Activated CD4-positive, alpha-beta T cell treated with anti-CD3 and anti-CD28 coated beads for 48 hours (primary cell): ENCODE measurements around the gene NOLC1.

Experiments
- DNase-seq: peaks from one replicate; pipeline ENCODE4 v3.0.0-alpha.2; 2020

NOLC1 gene

DNA sequence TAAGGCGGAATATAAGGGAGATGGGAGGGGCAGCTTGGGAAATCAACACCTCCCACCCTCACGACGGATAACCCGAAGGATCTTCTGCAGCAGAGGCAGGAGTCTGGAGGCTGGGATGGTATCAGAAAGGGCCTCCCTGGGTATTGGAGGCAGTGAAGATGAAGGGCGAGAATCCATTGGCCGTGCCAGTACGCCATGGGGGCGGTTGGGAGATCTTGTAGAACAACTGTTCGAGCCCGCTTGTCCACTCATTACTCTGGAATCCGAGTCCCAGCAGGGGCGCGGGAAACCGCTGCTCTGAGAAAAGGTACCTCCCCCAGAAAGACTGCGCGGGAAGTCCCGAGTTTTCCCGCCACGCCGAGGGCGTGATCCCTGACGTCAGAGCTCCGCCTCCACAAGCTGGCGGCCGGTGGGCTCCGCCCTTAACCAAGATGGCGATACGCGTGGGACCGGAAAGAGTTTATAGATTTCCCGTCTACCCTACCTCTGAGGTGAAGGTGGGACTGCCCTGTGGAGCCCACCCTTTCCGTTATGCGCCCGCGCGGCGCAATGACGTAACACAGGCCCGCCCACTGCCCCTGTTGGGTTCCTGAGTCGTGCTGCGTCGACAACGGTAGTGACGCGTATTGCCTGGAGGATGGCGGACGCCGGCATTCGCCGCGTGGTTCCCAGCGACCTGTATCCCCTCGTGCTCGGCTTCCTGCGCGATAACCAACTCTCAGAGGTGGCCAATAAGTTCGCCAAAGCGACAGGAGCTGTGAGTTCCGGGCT, at the start of gene NOLC1:
TSS of gene NOLC1 (plus strand) at position 616 of the 771 bp plus-strand sequence. CDS start at position 638, 22 bp downstream.
- peak; percentile 100 for DNase-seq

DNA sequence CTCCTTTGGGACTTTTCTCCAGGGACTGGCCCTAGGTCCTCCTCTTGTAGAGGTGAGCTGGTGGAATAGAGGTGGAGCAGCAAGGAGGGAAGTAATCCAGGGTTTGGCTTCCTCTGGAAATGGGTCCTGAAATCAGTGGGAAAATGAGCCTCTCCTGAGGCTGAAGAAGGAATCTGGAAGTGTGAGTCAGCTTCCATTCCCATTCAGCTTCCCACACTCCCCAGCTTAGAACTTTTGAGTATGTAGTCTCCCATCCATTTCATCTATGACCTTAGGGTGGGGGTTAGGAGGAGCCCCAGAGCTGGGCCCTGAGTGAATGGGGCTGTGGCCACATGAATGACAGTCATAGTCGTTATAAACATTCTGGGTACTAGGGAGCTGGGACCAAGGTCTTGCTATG, 49.8 kb upstream of the NOLC1 start:
- DNase-seq: no peak

DNA sequence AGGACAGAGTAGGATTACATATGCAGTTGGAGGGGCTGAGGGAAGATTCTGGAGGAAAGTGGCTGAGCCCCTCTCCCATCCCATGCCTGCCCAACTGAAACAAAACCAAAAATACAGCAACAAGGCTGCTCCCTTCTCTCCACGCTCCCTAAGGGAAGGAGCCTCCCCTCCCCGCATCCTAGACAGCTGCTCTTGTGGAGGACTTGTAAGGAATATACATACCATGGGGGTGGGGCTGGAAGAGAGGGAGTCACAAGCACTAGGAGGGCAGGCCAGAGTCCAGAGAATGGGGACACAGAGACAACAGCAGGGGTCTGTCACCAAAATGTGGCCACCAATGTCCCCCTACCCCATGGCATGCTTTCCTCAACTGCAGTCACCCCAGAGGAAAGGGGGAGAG, 45.2 kb upstream of the NOLC1 start:
- DNase-seq: no peak

DNA sequence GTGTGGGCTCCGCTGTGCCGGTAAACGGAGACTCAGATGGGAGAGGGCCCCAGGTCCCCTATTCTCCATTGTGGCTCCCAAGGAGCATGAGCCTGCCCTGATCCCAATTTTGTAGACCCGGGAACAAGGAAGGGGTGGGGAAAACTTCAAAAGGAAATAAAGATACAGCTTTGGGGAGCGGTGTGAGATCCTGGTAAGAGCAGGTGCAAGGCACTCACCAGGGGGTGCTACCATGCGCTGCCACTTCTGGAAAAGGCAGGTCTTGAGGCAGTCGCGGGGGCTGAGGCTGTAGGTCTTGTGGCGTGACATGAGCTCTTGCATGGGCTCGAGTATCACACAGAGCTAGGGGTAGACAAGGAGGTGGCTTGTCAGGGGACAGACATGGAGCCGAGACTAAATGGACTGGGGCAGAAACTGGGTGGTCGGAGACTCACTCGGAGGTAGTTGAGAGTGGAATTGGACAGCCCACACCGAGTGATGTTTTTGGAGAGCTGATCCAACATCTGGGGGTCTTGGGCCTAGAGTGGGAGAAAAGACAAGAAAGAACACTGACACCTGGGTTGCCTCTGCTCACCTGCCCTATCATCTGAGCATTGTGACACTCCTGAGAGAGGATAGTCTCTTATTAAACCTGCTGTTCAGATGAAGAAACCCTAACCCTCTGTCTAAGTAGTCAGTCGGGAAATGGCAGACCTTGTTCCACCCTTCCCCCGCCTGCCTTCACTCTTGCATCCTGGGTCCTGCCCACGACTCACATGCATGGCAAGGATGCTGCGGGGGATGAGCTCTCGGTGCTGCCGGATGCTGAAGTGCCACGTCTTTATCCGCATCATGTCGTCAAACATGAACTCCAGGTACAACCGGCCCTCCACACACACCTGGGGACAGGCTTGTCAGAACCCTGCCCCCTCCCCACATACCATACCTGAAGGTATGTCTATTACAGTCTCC, 42.7 kb upstream of the NOLC1 start:
- DNase-seq: no peak

DNA sequence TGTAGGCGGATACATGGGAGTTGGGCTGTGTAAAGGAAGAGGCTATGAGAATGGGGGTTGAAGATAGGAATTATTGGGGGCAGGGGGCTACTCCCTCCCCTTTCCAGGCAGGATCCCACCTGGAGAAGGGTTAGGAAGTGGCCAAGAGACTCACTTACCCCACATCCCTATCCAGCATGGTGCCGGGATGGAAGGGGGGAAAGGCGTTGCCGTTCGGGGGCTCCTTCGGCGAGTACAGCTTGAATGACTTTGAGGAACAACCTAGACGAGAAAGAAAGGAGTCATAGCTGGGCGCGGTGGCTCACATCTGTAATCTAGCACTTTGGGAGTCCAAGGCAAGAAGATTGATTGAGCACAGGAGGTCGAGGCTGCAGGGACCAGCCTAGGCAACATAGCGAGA, 40.9 kb upstream of the NOLC1 start:
- no peak for DNase-seq

DNA sequence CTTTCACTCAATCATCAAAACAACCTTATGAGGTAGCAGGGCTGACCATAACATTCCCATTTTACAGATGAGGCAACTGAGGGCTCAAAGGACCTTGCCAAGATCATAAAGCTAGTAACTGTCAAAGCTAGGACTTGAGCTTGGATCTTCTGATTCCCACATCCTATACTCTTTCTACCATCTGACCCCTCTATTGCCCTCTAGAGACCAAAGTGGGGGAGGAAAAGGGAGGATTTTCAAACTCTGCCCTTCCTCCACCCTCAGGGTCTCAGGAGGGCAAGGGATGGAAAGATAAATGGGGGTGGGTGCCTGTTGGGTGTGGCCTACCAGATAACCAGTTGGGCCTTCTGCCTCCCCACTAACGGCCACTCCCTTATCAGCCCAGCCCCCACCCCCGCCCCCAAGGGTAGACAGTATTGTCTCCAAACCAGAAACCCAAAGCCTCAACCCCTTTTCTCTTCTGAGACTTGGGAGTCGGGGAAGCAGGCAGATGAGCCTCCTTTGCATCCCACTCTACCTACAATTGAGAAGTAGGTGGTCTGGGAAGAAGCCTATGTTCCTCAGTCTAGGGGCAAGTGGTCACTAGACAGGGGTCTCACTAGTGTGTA, 39.9 kb upstream of the NOLC1 start:
- DNase-seq: no peak

DNA sequence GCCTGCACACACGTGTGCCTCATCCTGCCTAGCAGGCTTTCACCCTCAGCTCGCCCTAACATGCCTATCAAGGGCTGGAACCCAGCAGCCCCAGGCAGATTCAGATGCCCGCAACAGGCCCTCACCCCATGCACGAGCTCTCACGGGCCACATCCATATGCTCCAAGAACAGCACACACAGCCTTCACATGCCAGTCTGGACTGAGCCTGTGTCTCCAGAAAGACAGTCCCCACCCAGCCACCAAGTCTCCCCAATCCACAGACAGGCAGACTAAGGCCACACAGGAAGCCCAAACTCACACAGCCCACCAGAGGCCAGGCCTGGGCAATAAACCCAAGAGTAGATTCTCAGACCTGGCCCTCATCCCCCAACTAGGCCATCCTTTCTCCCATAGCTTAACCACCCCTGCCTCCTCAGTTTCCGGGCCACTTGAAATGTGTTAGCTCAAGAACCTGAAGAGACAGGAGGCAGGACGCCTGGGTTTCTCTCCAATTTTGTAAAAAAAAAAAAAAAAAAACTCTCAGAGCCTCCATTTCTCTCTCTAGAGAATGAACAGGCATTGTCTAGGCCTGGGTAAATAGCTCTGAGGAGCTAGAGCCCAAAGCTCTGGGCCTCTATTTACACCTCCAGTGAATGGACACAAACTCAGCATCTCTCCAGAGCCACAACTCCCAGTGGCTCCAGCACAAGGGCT, 38.8 kb upstream of the NOLC1 start:
- peak; percentile 22 for DNase-seq

DNA sequence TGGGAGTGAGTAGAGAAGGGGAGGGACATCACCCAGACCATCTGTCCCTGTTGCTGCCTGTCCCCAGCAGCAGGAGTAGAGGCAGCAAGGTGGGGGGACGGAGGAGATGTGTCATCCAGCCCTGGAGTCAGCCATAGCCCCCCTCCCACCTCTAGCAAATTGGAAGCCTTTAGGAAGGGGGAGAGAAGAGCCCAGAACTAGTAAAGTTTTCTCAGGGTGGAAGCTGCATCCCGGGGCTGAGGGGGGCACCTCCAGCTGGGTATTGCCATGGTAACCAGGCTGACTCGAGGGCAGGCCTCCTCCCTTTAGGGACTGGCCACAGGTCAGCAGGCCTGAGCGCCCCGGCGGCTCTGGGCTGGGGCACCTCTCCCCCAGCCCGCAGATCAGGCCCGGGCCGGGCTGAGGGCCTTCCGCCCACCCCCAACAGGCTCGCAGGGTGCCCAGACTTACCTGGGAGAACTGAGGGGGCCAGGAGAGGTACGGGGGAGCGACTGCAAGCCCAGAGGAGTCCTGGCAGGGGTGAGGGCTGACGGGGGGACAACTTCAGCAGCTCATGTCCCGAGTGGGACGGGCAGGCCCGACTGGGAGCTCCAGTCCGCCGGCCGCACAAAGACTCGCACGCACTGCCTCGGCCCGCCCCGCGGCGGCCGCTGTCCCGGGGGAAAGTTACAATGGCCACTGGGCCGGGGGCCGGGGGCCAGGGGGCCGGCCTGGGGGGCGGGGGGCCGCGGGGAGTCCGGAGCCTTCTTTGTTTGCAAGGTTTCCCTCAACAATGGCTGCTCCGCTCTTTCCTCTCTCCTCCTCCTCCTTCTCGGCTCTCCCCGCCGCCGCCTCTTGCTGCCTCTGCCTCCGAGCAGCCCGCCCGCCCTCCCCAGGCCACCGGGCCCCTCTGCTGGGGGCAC, 38.0 kb upstream of the NOLC1 start:
- peak; percentile 24 for DNase-seq

DNA sequence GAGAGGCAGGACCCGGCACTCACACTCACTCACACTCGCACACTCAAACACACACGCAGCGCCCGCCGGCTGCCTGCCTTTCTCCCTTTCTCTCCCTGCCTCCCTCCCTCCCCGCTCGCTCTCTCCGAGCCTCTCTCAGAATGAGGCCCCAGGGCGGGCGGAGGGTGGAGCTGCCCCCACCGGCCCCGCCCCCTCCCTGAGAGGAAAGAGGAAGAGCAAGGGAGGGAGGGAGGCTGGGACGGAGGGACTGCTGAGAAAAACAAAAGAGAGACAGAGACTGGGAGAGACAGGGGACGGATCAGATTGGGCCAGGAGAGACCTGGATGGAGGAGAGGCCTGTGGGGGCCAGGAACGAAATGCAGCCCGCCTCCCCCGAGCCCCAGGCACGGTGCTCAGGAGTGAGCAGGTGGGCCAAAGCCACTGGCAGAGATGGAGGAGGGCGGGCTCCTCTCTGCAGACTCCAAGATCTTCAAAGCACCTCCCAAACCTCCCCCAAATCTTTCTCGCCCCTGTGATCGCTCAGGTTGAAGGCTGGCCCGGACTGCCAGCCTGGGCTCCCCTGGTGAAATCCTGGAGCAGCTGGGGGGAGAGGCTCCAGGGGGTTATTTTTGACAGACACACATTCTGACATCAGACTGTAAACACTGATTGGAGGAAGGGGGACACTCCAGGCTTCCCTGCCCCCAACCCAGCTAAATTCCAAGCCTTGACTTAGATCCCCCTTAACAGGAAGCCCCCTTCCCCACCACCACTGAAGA, 37.1 kb upstream of the NOLC1 start:
- DNase-seq: peak; percentile 92

DNA sequence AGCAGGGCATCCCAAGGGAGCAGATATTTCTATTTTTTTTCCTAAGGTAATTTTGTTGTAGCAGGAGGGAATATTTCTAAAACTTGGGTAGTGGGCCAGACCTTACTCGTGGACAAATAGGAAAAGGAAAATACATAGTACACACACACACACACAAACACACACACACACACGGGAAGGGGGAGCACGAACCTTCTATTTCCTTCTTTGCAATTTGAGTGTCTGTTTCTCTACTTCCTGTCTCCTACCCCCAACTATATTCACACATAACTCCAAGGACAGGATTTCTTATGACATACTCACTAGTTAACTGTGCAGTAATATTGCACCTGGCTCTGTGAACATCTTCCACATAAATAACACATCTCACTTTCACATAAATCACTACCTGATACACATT, 36.4 kb upstream of the NOLC1 start:
- no peak for DNase-seq

DNA sequence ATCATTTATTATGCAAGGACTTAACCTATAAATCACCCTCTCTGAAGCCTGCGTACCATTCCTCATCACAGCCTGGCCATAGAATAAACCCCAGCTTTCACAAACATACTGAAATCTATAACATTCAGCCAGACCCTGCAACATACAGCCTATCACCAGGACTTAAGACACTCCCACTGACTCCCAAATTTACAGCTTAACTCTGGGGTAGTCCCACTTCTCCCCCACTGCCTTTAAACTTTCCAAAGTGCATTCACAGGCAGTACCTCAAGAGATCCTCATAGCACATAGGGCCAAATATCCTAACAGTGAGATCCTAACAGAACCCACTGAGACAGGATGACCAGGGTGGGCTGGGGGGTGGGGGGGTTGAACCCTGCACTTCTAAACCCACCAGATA, 35.5 kb upstream of the NOLC1 start:
- DNase-seq: no peak

DNA sequence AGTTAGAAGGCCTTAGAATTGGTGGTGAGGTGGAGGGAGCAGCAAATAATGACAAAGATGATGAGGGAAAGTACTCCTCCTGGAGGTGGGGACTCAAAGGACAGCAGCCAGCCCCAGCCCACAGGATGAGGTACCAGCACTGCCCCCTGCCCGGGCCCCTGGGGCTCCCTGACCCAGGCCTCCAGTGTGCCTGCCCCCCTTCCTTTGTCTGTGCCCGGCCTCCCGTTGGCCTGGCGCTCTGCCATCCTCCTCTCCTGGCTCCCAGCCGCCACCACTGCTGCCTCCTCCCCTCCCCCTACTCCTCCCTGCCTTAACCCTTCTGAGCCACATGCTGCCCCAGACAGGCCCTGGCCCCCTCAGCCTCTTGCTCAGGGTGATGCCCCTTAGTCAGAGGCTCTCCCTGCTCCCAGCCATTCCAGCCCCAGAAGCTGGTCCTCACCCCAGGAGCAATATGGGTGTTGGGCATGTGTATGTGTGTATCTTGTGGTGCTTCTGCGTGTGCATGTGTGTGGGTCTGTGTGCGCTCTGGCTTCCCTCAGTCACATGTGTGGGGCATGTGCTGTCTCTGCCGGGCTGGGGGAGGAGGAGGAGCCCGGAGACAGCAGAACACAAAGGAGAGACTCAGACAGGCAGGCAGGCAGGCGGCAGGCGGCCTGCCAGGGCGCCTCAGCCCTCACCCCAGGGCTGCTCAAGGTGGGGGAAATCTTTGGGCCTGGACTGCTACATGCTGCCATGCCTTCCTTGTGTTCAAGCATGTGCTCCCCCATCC, 34.6 kb upstream of the NOLC1 start:
- peak; percentile 79 for DNase-seq

DNA sequence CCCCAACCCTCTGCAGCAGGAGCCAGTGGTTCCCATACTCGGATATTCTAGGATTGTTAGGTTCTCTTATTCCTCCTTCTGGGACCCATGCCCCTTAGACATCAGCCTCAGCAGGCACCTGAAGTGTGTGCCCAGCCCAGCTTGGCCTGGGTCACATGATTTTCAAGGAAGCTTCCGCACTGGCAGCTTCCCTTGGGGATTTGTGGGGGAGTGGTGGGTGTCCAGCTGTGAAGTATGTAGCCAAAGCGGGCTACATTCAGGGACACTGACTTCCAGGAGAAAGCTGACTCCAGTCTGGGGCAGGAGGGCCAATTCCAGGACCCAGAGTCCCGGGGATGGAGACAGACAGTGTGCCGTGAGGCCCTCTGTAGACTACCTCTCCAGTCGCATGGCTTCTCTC, 33.3 kb upstream of the NOLC1 start:
- no peak for DNase-seq

DNA sequence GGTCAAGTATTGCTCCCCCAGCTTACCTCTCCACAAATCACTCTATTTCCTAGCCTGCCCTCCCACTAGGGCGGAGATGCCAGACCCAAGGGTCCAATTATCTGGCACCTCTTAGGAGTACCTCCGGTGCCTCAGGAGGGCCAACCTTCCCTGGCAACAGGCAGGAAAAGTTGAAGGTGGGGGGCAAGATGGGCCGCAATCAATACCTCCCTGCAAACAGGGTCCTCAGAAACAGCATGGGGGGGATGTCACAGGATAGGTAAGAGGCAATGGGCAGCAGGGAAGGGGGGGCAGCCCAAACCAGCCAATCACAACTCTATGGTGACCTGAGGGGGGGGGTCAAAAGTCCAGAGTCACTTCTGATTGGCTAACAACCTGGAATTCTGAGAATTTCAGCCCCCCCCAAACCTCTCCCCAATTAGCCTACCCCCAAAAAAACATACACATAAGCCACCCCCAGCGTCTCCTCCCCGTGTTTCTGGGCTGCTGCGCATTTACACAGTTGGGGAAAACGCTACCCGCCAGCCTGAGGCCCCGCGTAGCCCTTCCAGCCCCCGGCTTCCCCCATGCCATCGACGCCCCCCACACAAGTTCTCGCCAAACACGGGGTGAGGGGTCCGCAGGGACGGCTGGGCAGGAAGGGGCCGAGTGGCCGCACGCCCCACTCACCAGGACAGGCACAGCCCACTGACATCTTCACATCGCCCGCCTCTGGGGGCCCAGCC, 32.6 kb upstream of the NOLC1 start:
- DNase-seq: peak; percentile 69

DNA sequence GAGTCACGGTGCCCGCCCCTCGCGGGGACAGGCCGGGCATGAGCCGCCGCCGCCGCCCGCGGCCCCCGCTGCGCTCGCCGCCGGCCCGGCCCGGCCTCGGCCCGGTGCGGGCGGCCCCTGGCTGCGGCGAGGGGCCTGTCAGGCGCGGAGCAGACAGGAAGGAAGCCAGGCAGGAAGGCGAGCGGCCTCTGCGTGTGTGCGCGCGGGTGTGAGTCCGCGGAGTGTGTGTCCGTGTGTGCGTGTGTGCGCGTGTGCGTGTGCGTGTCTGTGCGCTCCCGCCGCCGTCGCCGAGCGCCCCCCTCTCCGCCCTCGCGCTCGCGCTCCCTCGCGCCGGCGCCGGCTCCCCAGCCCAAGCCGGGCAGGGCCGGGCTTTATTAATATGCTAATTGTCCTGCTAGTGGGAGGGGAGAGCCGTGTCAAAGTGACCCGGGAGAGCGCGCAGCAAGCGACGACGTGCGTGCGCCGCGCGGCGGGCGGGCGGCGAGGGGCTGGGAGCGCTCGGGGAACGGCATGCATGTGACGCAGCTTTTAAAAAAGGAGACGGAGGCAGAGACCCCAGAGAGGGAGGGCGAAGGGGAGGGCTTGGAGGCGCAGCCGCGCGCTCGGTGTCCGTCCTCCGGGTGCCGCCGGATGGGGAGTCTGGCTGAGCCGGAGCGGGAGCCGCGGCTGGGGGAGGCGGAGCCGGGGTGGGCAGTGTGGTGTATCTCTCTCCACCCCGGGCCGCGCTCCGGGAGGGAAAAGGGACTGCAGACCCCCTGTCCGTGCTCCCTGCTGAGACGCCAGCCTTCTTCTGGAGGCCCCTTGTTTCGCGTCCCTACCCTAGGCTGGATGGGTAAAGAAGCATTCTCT, 31.8 kb upstream of the NOLC1 start, which contains the start of gene LDB1:
TSS of gene LDB1 (minus strand) at position 227 of the 849 bp plus-strand sequence. CDS start 258 bp downstream, outside the sequence.
- peak; percentile 70 for DNase-seq

DNA sequence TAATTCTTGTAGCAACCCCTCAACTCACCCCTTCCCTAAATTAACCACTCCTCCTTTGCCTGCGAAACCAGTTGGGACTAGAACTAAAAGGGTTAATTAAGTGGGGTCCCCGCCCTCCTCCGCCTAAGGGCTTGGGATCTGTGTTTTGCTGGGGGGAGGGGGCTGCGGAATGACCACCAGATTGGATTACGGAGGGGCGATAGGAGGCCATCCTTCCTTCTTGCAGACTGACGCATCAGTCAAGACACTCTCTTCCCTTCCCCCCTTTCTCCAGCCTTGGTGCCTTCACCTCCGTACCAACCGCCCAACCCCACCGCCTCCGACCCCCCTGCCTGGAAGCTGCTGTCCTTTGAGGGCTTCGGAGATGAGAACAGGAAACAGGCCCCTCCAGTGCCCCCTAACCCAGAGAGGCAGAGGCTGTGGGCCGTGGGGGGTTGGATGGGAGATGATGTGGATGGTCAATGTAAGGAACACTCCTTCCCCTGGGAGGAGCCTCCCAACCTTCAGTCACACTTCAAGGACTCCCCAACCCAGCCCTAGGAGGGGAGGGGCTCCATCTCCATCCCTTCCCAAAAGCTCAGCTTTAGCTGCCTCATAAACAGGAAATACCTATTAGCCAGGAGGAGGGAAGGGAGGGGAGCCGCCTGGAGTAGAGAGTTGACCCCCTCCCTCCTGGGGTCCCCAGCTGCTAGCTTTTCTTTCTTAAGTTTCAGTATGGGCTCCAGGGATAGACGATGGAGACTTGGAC, 31.0 kb upstream of the NOLC1 start:
- no peak for DNase-seq

DNA sequence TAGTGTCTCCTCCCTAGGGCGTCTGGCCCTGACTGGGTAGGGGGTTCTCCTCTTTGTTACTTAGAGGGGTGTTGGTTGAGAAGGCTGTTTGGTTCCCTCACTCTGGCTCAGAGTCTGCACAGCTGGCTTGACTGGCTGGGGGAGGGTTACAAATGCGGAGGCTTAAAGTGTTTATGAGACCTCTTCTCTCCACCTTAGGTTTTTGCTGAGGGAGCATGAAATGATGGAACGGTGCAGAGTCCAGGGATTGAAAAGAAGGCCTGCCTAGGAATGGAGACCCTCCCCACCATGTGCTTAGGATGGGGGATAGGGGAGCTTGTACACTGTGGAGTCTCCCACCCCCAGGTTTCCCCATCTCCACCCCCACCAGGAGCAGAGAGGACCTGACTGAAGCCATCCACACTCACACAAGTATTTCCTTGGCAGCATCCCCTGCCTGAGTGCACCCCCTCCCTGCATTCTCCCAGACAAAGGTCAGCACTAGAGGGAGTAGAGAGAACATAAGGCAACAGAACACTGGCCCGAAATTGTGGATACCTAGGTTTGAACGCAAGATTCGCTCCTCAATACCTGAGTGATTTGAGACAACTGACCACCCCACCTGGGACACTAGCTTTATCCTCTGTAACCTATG, 30.3 kb upstream of the NOLC1 start:
- DNase-seq: no peak
